ENCODE measurements around the gene KRTAP4-7.
"Not testable (repeated sequence)": the region's sequence is repeated elsewhere in the genome, so short reads cannot be mapped to it uniquely, and the experiment has no call there.

The KRTAP4-7 gene

DNA sequence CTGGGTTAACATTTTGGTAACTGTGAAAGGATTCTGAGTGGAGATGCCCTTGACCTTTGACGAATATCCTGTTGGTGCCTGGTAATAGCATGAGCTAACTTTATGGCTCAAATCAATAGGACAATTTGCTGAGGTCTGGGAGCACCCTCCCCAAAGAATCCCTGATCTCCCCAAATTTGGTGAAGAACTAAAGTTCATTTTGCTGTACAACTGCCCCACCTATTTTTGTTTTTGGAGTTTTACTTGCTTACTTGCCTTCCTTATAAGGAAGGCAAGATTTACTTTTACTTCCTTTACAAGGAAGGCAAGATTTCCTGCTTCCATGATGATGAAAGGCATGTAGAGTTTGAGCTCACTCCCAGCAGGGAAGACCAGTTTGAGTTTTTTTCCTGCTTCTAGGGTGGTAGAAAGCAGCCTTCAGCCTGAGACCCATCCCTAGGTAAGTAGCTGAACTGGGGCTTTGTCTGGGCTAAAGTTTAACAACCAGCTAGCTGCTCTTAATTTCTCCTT lies 24.0 kb downstream of the KRTAP4-7 start:
- TF ChIP-seq, protein P1, sequence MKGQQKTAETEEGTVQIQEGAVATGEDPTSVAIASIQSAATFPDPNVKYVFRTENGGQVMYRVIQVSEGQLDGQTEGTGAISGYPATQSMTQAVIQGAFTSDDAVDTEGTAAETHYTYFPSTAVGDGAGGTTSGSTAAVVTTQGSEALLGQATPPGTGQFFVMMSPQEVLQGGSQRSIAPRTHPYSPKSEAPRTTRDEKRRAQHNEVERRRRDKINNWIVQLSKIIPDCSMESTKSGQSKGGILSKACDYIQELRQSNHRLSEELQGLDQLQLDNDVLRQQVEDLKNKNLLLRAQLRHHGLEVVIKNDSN (IDR thresholded peaks at IDR 0.05) = no peak
- TF ChIP-seq YY1 (IDR thresholded peaks at IDR 0.05; ENCODE audit: low read depth) (no peak), EGR1 (IDR thresholded peaks at IDR 0.05) (no peak), CEBPB (IDR thresholded peaks at IDR 0.05) (no peak), TEAD4 (IDR thresholded peaks at IDR 0.05) (no peak), CREB1 (IDR thresholded peaks at IDR 0.05; ENCODE audit: low read depth) (no peak), FOXM1 (IDR thresholded peaks at IDR 0.05; ENCODE audit: borderline replicate concordance, low read depth) (no peak)
- TF ChIP-seq, protein P2, sequence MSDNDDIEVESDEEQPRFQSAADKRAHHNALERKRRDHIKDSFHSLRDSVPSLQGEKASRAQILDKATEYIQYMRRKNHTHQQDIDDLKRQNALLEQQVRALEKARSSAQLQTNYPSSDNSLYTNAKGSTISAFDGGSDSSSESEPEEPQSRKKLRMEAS (IDR thresholded peaks at IDR 0.05) = no peak

DNA sequence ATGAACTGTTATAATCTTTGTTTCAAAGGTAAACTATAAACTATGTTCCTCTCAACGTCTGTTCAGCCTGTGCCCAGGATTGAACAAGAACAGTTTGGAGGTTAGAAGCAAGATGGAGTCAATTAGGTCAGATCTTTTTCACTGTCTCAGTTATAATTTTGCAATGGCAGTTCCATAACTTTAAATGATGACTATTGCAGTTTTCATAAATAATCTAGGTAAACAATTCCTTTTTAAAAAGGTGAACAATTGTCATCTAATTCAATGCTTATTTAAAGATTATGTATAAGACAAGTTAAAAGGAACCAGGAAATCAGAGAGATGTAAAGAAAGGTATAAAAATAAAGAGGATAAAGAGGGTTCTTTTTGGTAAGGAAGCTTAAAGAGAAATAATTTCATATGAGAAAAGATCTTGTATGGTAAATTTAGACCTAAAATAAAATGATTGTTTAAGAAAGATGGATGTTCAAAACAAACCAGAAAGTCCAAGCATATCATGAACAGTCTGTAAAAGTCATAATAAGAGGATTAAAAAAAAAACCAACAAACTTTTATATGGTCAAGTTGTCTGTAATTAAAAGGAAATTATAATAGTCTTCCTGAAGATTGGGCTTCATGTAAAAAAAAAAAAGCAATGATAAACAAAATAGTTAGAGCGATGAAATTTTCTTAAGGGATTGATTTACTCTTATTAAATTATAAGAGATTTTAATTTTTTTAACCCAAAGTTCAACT lies 27.4 kb downstream of the KRTAP4-7 start:
- TF ChIP-seq, protein P3, sequence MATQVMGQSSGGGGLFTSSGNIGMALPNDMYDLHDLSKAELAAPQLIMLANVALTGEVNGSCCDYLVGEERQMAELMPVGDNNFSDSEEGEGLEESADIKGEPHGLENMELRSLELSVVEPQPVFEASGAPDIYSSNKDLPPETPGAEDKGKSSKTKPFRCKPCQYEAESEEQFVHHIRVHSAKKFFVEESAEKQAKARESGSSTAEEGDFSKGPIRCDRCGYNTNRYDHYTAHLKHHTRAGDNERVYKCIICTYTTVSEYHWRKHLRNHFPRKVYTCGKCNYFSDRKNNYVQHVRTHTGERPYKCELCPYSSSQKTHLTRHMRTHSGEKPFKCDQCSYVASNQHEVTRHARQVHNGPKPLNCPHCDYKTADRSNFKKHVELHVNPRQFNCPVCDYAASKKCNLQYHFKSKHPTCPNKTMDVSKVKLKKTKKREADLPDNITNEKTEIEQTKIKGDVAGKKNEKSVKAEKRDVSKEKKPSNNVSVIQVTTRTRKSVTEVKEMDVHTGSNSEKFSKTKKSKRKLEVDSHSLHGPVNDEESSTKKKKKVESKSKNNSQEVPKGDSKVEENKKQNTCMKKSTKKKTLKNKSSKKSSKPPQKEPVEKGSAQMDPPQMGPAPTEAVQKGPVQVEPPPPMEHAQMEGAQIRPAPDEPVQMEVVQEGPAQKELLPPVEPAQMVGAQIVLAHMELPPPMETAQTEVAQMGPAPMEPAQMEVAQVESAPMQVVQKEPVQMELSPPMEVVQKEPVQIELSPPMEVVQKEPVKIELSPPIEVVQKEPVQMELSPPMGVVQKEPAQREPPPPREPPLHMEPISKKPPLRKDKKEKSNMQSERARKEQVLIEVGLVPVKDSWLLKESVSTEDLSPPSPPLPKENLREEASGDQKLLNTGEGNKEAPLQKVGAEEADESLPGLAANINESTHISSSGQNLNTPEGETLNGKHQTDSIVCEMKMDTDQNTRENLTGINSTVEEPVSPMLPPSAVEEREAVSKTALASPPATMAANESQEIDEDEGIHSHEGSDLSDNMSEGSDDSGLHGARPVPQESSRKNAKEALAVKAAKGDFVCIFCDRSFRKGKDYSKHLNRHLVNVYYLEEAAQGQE (IDR thresholded peaks at IDR 0.05; ENCODE audit: low read depth) = no peak
- TF ChIP-seq TAF1 (IDR thresholded peaks at IDR 0.05; ENCODE audit: low read depth) (no peak), TCF12 (IDR thresholded peaks at IDR 0.05; ENCODE audit: low read depth) (no peak), CREB1 (IDR thresholded peaks at IDR 0.05; ENCODE audit: low read depth) (no peak), TEAD4 (IDR thresholded peaks at IDR 0.05) (no peak), CEBPB (IDR thresholded peaks at IDR 0.05) (no peak), NFIC (IDR thresholded peaks at IDR 0.05) (no peak), EGR1 (IDR thresholded peaks at IDR 0.05) (no peak), RAD21 (IDR thresholded peaks at IDR 0.05; ENCODE audit: low read depth) (no peak), EP300 (IDR thresholded peaks at IDR 0.05; ENCODE audit: borderline replicate concordance) (no peak), ZBTB7A (IDR thresholded peaks at IDR 0.05; ENCODE audit: low read depth) (no peak), FOXM1 (IDR thresholded peaks at IDR 0.05; ENCODE audit: borderline replicate concordance, low read depth) (no peak), YY1 (IDR thresholded peaks at IDR 0.05; ENCODE audit: low read depth) (no peak)
- TF ChIP-seq, protein P2 (IDR thresholded peaks at IDR 0.05) = no peak
- TF ChIP-seq, protein P1 (IDR thresholded peaks at IDR 0.05) = no peak

DNA sequence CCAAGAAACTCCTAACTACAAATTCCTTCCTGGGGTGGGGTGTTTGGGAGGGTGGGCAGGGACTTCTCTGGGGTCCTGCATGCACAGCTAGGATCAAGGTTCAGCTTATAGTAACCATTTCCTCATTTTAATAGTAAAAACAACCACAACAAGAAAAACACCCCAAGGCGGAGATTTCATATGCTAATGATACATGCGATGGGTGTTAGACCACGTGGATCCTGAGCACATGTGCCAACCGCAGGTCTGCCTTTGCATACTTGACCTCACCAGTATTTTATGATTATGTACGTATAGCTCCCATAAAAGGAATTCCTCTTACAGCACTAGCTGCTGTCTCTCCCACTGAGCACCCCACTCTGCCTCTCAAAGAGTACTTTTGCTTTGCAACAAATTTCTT lies 32.3 kb downstream of the KRTAP4-7 start:
- no peak for TF ChIP-seq EGR1 (IDR thresholded peaks at IDR 0.05)
- TF ChIP-seq CREB1 (IDR thresholded peaks at IDR 0.05; ENCODE audit: low read depth) = no peak

DNA sequence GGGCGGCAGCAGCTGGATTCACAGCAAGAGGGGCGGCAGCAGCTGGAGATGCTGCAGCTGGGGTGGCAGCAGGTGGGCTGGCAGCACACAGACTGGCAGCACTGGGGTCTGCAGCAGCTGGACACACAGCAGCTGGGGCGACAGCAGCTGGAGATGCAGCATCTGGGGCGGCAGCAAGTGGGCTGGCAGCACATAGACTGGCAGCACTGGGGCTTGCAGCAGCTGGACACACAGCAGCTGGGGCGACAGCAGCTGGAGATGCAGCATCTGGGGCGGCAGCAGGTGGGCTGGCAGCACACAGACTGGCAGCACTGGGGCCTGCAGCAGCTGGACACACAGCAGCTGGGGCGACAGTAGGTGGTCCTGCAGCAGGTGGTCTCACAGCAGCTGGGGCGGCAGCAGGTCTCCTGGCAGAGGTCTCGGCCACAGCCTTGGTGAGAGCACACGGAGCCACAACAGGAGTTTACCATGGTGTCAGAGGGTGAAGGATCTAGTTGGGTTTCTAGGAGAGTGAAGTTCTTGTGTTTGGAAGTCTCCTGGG lies 34.0 kb downstream of the KRTAP4-7 start, which contains the start of gene KRTAP4-11:
KRTAP4-11 (minus strand) TSS at position 528 of the 541 bp plus-strand sequence; CDS start at position 470, 58 bp downstream.
- TF ChIP-seq EGR1, TEAD4 (IDR thresholded peaks at IDR 0.05): not testable (repeated sequence)
- TF ChIP-seq, protein P3 (IDR thresholded peaks at IDR 0.05; ENCODE audit: low read depth) = not testable (repeated sequence)

DNA sequence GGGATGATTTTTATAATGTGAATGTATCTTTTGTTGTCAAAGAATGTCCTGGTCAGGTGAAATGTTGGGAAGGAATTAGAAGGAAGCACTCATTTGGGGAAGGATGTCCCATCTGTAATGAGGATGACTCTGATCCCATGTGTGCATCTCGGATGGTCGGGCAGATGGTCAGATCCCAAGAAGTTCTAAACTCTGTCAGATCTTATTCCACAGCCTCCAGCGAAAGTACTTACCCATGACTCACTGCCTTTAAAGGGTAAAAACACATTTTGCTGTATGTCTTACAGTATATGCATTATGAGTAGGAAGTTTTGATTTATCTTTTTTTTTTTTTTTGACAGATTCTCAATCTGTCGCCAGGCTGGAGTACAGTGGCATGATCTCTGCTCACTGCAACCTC lies 34.8 kb downstream of the KRTAP4-7 start:
- TF ChIP-seq, protein P1 (IDR thresholded peaks at IDR 0.05) = no peak
- TF ChIP-seq, protein P3 (IDR thresholded peaks at IDR 0.05; ENCODE audit: low read depth) = no peak
- TF ChIP-seq TCF12 (IDR thresholded peaks at IDR 0.05; ENCODE audit: low read depth) (no peak), ZBTB7A (IDR thresholded peaks at IDR 0.05; ENCODE audit: low read depth) (no peak), CEBPB (IDR thresholded peaks at IDR 0.05) (no peak), FOXM1 (IDR thresholded peaks at IDR 0.05; ENCODE audit: borderline replicate concordance, low read depth) (no peak), TEAD4 (IDR thresholded peaks at IDR 0.05) (no peak), EGR1 (IDR thresholded peaks at IDR 0.05) (no peak), YY1 (IDR thresholded peaks at IDR 0.05; ENCODE audit: low read depth) (no peak), EP300 (IDR thresholded peaks at IDR 0.05; ENCODE audit: borderline replicate concordance) (no peak), CREB1 (IDR thresholded peaks at IDR 0.05; ENCODE audit: low read depth) (no peak), NFIC (IDR thresholded peaks at IDR 0.05) (no peak), TAF1 (IDR thresholded peaks at IDR 0.05; ENCODE audit: low read depth) (no peak), RAD21 (IDR thresholded peaks at IDR 0.05; ENCODE audit: low read depth) (no peak)
- TF ChIP-seq, protein P2 (IDR thresholded peaks at IDR 0.05) = no peak

Data from Ishikawa (cell line).